GM12878 (cell line): ENCODE measurements around the gene ADM. TPM values are rescaled to one million over a fixed set of nuclear protein-coding genes. Genes with fewer than 3 reads are reported as not detected.

Experiments used
- ATAC-seq: fragments of 200-7000 bp; cut with Tn5 transposase; 3 replicates; pipeline ENCODE4 v1.9.1; 2020; ENCODE audit warnings: mild to moderate bottlenecking, moderate library complexity
- BruUV-seq: library from RNA; stranded (reverse); fragments of 400-500 nt; replicated peaks from 2 replicates; lab custom pipeline; 2021; lab: Mats Ljungman, UMichigan
- CTCF ChIA-PET: fragments of 300-600 bp; sonication (Branson Sonifier 250); formaldehyde crosslinking; extraction: SDS; loops from one replicate; lab custom pipeline; 2021; ENCODE audit warnings: inconsistent platforms; lab: Yijun Ruan, JAX
- POLR2A ChIA-PET: fragments of 350-600 bp; formaldehyde crosslinking; extraction: SDS; loops from one replicate; lab custom pipeline; 2021; ENCODE audit warnings: inconsistent platforms; lab: Charles Lee
- RAD21 ChIA-PET: fragments of 300-600 bp; sonication (Branson Sonifier 250); formaldehyde crosslinking; loops from one replicate; lab custom pipeline; 2023; ENCODE audit warnings: antibody characterized with exemption; ENCODE audit not compliant: unreplicated experiment; lab: Charles Lee
- SMC1A ChIA-PET: fragments of 300-600 bp; sonication (Branson Sonifier 250); formaldehyde crosslinking; loops from one replicate; lab custom pipeline; 2023; ENCODE audit not compliant: unreplicated experiment, uncharacterized antibody; lab: Charles Lee
- DNase-seq: peaks from one replicate; pipeline ENCODE4 v3.0.0-alpha.2; 2011; ENCODE audit warnings: low read depth, low spot score
- FAIRE-seq: peaks from 3 replicates; lab custom pipeline; 2011; peaks lifted over from hg19 to GRCh38; lab: Jason Lieb, UNC
- H2AFZ ChIP-seq: 2 replicates; pipeline ENCODE4 v1.6.0; 2011; ENCODE audit warnings: low read depth, low read length, control low read depth; ENCODE audit not compliant: control insufficient read depth
- H3K27ac ChIP-seq: 2 replicates; pipeline ENCODE4 v1.5.1; 2011; ENCODE audit warnings: control low read depth; ENCODE audit not compliant: control insufficient read depth, insufficient read depth
- H3K27me3 ChIP-seq, 2 experiments: replicated peaks in 1 of 2; 2 replicates each; pipeline versions ENCODE4 v1.6.0 to v1.6.1; 2011; ENCODE audit warnings: low read length in 1 of 2; ENCODE audit not compliant: control insufficient read depth in 2 of 2, insufficient read depth in 2 of 2
- H3K36me3 ChIP-seq, 2 experiments: 2 replicates each; pipeline ENCODE4 v1.5.1; 2011; ENCODE audit warnings: low read length in 1 of 2; ENCODE audit not compliant: control insufficient read depth in 2 of 2, insufficient read depth in 2 of 2
- H3K4me1 ChIP-seq: 2 replicates; pipeline ENCODE4 v1.6.1; 2011; ENCODE audit warnings: mild to moderate bottlenecking, low read length, moderate library complexity, mixed read lengths; ENCODE audit not compliant: control insufficient read depth, insufficient read depth
- H3K4me2 ChIP-seq: 2 replicates; pipeline ENCODE4 v1.6.0; 2011; ENCODE audit warnings: control low read depth; ENCODE audit not compliant: control insufficient read depth, insufficient read depth
- H3K4me3 ChIP-seq: fragments of 200-600 bp; sonication (generic); 2 replicates; pipeline ENCODE4 v1.5.1; 2016
- H3K79me2 ChIP-seq: 2 replicates; pipeline ENCODE4 v1.6.0; 2011; ENCODE audit warnings: low read length; ENCODE audit not compliant: control insufficient read depth, insufficient read depth
- H3K9ac ChIP-seq: 2 replicates; pipeline ENCODE4 v1.8.0; 2011; ENCODE audit warnings: low read length, control low read depth, mixed read lengths; ENCODE audit not compliant: control insufficient read depth, insufficient read depth
- H3K9me3 ChIP-seq: replicated peaks from 3 replicates; pipeline ENCODE4 v1.5.1; 2011; ENCODE audit warnings: mild to moderate bottlenecking, low read length; ENCODE audit not compliant: control insufficient read depth, insufficient read depth
- H4K20me1 ChIP-seq: 2 replicates; pipeline ENCODE4 v1.6.0; 2011; ENCODE audit not compliant: control insufficient read depth, insufficient read depth
- CREM ChIP-seq: IDR thresholded peaks from 2 replicates; pipeline ENCODE4 v1.6.1; 2014; ENCODE audit warnings: antibody characterized with exemption, low read depth
- FOS ChIP-seq: IDR thresholded peaks from 3 replicates; pipeline ENCODE4 v1.6.1; 2011; ENCODE audit warnings: borderline replicate concordance; ENCODE audit not compliant: insufficient read length; ENCODE audit errors: extremely low read depth
- FOXK2 ChIP-seq: fragments of 450-650 bp; IDR thresholded peaks from 2 replicates; pipeline ENCODE4 v1.6.1; 2017; ENCODE audit warnings: mild to moderate bottlenecking, moderate library complexity
- FOXM1 ChIP-seq: IDR thresholded peaks from 2 replicates; pipeline ENCODE4 v1.6.1; 2012; ENCODE audit warnings: low read depth, mild to moderate bottlenecking, inconsistent platforms, low read length, moderate library complexity
- IKZF1 ChIP-seq: fragments of 450-650 bp; conservative IDR thresholded peaks from 2 replicates; pipeline ENCODE4 v1.6.1; 2017; ENCODE audit warnings: antibody characterized with exemption, mild to moderate bottlenecking
- PAX5 ChIP-seq: IDR thresholded peaks from 2 replicates; pipeline ENCODE4 v1.6.1; 2011; ENCODE audit warnings: low read depth, low read length, borderline replicate concordance
- RELA ChIP-seq: fragments of 450-650 bp; IDR thresholded peaks from 2 replicates; pipeline ENCODE4 v1.8.0; 2014; ENCODE audit warnings: borderline replicate concordance; ENCODE audit not compliant: partially characterized antibody
- SIX5 ChIP-seq: IDR thresholded peaks from 2 replicates; pipeline ENCODE4 v1.6.1; 2011; ENCODE audit warnings: mild to moderate bottlenecking, low read depth, low read length, moderate library complexity; ENCODE audit not compliant: severe bottlenecking
- SMARCA5 ChIP-seq: fragments of 450-650 bp; IDR thresholded peaks from 2 replicates; pipeline ENCODE4 v1.6.1; 2017; ENCODE audit warnings: mild to moderate bottlenecking
- STAT1 ChIP-seq: fragments of 450-650 bp; conservative IDR thresholded peaks from 2 replicates; pipeline ENCODE4 v1.6.1; 2014; ENCODE audit warnings: antibody characterized with exemption, mild to moderate bottlenecking
- SUPT20H ChIP-seq: IDR thresholded peaks from 2 replicates; pipeline ENCODE4 v1.6.1; 2011; ENCODE audit warnings: low read depth, mild to moderate bottlenecking, low read length, moderate library complexity, borderline replicate concordance; ENCODE audit not compliant: control insufficient read depth
- TCF3 ChIP-seq: IDR thresholded peaks from 2 replicates; pipeline ENCODE4 v1.6.1; 2012; ENCODE audit warnings: low read depth, mild to moderate bottlenecking, low read length, borderline replicate concordance; ENCODE audit not compliant: insufficient read depth
- WRNIP1 ChIP-seq: IDR thresholded peaks from 2 replicates; pipeline ENCODE4 v1.6.1; 2011; ENCODE audit warnings: low read depth, low read length, improper control_type of control experiment, borderline replicate concordance
- WGBS: methylation state at CpG from one replicate; pipeline ENCODE4 v1.1.6; 2016; ENCODE audit warnings: low lambda C conversion rate; ENCODE audit not compliant: insufficient replicate concordance, insufficient coverage; ENCODE audit errors: missing lambda C conversion rate; 5-methylcytosine and 5-hydroxymethylcytosine counted together
- in situ Hi-C: fragments of 300-500 bp; cut with MboI; formaldehyde crosslinking; loops from 9 replicates; pipeline ENCODE4 v1.14.3; 2018; ENCODE audit warnings: mixed read lengths
- intact Hi-C: fragments of 100-400 bp; cut with micrococcal nuclease; formaldehyde crosslinking; loops from one replicate; pipeline ENCODE4 v1.14.2; 2022; ENCODE audit not compliant: unreplicated experiment
- polyA plus RNA-seq, 11 experiments: library from polyadenylated mRNA; depleted of rRNA in 4 of 11; unstranded in 6 of 11; stranded (reverse) in 5 of 11; fragments of >200 nt; fragmentation: Nextera tagmentation in 4 of 11; fragmentation: Illumina TruSeq in 1 of 11; extraction: Ambion mirVana in 4 of 11; extraction: Trizol in 1 of 11; gene quantifications; 1 replicate in 1 of 11; 2 replicates in 10 of 11; pipeline versions ENCODE4 v1.2.1 to v1.2.3, GENCODE V29; 2011 to 2016; ENCODE audit warnings: inconsistent platforms in 2 of 11, missing spikeins in 2 of 11, low read depth in 1 of 11
- total RNA-seq, 4 experiments: library from RNA; depleted of rRNA in 3 of 4; stranded (reverse); fragments of >200 nt in 3 of 4; fragmentation: Illumina TruSeq in 1 of 4; extraction: Trizol in 1 of 4; gene quantifications; 2 replicates each; pipeline versions ENCODE4 v1.2.1 to v1.2.3, GENCODE V29; 2013 to 2021

The ADM gene
- total and polyA plus RNA-seq, 10 of the 15 experiments (the other 5 are each of a cell fraction or from before 2014, with no cell fraction given), result 0.11 to 4.2 (median 0.21) TPM; not detected in 7

DNA sequence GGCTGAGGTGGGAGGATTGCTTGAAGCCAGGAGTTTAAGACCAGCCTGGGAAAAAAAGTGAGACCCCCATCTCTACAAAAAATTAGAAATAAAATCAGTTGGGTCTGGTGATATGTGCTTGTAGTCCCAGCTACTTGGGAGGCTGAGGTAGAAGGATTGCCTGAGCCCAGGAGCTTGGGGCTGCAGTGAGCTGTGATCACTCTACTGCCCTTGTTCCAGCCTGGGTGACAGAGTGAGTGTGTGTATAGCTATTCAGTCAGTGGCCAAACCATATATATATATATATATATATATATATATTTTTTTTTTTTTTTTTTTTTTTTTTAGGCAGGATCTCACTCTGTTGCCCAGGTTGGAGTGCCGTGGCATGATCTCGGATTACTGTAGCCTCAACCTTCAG, 24.5 kb downstream of the ADM start:
- in situ Hi-C loops, result loop anchor here (10.0 kb wide), 1 partner anchor 565 kb away; no protein-coding TSS in a partner anchor
- Histone ChIP-seq H3K27me3 (0 out of 4 replicates have a peak, but pooled peaks cover 0 to 1% of the 10 kb centered on the region in 2 experiments), H3K4me3 (no peak overlapping the region), H3K4me2 (no peak overlapping the region), H3K79me2 (no peaks in the 10 kb centered on the region), H3K9me3 (no peaks in the 10 kb centered on the region), H4K20me1 (no peaks in the 10 kb centered on the region), H3K4me1 (no peaks in the 10 kb centered on the region), H3K36me3 (no peaks in the 10 kb centered on the region), H3K9ac (no peak overlapping the region)
- POLR2A ChIA-PET, result no interaction called here
- DNase-seq, result no peak
- intact Hi-C loops, result no loop called here
- SMC1A ChIA-PET, result no interaction called here
- WGBS, result 50% methylated on average over 2 of the region's 2 CpGs
- CTCF ChIA-PET, result interaction anchor here (0.6 to 1.1 kb wide), 4 partner anchors 37 to 458 kb away, joined by 3 to 5 read pairs (median 3); no protein-coding TSS in a partner anchor
- FAIRE-seq, result no peak
- no TSS peak for BruUV-seq
- ATAC-seq, result no peak
- TF ChIP-seq CREM, result no peak
- TF ChIP-seq SIX5, result no peak
- no peak for TF ChIP-seq WRNIP1
- TF ChIP-seq FOS, result no peak
- TF ChIP-seq STAT1, result no peak
- TF ChIP-seq TCF3, result no peak
- no peak for TF ChIP-seq FOXK2
- no peak for TF ChIP-seq RELA
- no peak for TF ChIP-seq SMARCA5
- TF ChIP-seq SUPT20H, result no peak
- no peak for TF ChIP-seq PAX5
- TF ChIP-seq FOXM1, result no peak
- no peak for TF ChIP-seq IKZF1
- TF ChIP-seq, all 136 proteins: peak for 0
- H2AFZ ChIP-seq, result no peak overlapping the region
- H3K27ac ChIP-seq, result no peak overlapping the region
- RAD21 ChIA-PET, result interaction anchor here (0.7 kb wide), 1 partner anchor 25 kb away, joined by 3 read pairs; no protein-coding TSS in a partner anchor
